HG02763 (cell line): ENCODE results near the gene ADAMTSL4.

Experiments
- ATAC-seq: cut with Tn5 transposase; IDR thresholded peaks from one replicate; pipeline ENCODE4 v1.9.1; 2021; ENCODE audit warnings: mild to moderate bottlenecking, moderate library complexity; ENCODE audit not compliant: unreplicated experiment

ADAMTSL4 gene

DNA sequence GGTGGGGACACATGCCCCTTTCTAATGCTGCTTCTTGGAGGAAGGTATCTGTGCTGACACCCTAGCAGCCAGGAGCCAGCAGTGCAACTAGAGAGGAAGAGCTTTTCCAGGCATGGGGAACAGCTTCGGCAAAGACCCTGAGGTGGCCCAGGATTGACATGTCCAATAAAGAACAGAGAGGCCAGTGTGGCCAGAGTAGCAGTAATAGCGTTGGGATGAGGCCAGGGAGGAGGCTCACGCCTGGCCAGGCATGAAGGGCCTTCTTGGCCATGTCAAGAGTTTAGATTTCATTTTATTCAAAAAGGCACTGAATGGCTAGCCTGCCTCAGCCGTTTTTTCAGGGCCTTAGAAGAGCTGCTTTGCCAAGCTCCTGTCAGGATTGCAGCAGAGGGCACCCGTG lies 16.3 kb upstream of the ADAMTSL4 start:
- ATAC-seq, result no peak

DNA sequence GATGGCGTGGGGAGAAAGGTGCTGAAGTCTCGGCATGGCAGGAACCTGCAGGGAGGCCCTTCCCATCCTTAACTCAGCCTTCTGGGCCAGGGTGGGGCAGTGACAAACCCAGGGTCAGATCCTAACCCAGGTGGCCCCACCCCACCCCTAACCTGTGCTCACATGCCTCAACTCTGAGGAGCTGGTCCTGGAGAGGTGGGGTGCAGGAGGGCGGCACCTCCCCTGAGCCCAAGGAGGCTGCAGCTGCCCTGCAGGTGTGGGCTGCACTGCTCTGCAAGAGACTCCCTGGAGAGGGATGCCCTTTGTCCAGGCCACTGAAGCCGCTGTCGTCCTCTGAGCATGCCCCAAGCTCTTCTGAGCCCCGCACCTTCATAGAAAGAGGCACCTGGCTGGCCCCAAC lies 15.2 kb upstream of the ADAMTSL4 start:
- ATAC-seq, result no peak

DNA sequence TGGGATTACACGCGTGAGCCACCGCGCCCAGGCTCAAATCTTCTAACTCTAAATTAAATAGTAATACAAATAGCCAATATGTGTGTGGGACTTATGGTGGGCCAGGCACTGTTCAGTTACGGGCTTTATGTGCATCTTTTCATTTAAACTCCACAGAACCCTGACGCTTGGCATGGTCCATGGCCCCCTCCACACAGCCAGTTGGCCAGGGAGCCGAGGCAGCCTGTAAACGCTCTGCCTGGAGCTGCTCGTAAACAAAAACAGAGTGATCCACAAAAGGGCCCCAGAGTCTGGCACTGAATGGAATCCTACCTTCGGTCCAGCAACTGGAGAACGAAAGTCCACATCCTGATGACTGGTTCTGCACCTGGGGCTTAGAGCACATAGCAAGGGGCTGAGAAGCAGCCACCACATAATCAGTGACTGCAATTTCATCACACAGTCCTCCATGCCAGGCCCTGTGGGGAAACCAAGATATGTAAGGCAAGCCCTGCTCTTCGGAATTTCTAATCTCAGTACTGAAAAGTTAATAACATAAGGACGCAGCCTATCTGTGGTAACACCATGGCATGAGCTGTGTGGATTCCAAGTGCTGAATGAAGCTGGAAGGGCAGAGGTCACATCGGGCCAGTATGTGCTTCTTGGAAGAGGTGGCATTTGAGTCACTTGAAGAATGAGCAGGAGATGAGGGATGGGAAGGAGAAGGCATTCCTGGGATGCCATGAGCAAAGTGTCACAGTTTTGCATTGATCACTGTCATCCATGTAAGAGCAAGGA lies 13.5 kb upstream of the ADAMTSL4 start:
- no peak for ATAC-seq

DNA sequence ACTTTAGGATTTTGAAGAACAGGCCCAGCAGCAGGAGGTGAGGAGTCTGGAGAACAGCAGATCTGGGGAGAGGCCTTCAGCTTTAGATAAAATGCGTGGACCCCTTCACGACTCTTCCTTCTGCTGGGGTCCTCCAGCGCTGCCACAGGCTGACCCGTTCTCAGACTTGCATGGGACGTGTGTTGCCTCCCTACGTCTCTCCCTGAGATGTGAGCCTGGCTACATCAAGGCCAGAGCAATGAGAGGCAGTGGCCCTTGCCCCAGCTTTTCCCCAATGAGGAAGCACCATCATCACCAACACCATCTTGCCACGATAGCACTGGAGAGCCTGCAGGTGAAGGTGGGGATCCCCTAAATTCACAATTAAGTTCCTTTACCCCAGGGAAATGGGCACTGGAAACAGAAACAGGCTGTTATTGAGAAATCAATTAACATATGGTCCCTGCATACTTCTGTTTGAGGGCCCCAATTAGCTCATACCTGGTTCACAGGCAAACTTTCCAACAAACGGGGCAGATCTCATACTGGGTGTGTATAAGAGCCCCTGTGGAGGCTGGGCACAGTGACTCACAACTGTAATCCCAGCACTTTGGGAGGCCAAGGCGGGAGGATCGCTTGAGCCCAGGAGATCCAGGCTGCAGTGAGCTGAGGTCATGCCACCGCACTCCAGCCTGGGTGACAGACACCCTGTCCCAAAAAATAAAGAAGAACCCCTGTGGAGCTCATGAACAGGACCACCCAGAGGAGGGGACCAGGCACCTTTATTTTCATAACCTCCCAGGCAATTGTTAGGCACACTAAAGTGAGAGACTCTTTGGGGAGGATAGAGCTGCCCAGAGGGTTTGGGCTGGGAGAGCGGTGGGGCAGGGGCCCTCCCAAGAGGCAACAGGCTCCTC lies 12.1 kb upstream of the ADAMTSL4 start:
- ATAC-seq, result no peak

DNA sequence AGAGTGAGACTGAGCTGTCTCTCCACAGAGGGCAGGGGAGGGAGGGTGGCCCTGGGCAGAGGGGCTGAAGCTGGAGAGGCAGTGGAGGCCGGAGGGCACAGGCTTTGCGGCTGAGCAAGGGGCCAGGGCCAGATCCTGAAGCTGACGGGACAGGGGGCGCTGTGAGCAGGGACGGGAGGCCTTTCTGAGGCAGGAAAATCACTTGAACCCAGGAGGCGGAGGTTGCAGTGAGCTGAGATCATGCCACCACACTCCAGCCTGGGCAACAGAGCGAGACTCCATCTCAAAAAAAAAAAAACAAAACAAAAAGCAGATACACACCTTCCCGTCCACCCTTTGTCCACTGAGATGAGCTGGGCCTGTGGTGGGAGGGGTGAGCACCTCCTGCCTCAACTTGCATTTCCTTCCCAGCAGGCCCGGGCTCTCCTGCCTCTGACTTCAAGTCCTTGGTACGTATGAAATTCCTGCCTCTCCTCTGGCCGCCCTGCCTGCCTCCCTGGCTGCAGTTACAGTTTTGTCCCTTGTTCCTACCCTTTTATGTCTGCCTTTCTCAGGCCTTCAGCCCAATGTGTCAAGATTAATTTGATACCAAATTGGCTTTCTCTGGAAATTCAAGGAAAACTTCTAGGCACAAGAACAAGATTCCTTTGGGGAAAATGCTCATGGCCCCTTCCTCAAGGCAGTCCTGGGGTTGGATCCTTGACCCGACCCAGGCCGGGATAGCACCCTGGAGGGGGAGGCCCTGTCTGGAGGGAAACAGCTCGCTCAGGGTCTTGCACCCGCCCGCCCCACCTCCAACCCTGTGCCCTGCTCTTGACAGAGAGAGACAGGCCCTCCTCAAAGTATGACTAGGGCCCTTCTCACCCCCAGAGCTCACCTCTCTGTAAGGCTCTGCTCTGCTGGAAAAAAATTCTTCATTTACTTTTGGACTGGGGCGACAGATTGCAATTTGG lies 11.2 kb upstream of the ADAMTSL4 start:
- no peak for ATAC-seq

DNA sequence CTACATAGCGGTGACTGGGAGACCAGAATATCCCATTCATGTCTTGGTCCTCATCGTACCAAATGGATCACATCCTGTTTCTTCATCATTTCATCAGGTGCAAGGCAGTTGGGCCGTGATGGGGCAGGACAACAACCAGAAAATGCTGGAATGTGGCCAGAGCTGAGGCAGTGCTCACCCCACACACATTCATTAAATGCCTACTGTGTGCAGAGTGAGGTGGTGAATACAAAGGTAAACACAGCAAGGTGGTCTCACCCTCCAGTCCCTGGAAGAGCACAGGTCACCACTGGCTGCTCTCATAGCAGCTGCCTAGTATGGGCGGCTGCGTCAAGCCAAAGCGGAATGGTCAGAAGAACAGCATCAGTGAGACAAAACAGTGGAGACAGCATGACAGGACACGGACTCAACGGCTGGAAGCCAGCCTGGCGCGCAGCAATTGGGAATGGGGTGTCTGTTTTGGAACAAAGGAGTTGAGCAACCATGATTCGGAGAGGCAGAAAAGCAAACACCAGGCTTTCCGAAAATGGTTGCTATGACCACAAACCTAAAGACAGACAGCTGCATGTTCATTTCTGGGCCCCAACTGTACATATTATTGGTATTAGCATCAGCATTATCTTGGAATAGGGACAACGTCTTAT lies 5.6 kb upstream of the ADAMTSL4 start:
- no peak for ATAC-seq

DNA sequence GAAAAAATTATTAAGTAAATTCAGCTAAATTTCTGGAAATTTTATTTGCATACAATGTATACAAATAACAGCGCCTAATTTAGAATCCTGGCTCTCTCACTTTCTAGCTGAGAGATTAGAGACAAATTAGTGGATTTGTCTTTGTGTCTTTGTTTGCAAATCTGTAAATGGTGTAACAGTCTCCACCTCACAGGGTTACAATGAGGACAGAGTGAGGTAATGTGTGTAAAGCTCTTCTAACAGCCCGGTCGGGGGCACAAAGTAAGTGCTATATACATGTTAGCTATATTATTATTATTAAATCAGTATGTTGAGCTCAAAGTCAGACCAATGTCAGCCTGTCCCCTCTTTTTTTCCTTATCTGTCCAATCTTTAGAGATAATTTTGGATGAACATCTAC lies 5.0 kb upstream of the ADAMTSL4 start:
- no peak for ATAC-seq

DNA sequence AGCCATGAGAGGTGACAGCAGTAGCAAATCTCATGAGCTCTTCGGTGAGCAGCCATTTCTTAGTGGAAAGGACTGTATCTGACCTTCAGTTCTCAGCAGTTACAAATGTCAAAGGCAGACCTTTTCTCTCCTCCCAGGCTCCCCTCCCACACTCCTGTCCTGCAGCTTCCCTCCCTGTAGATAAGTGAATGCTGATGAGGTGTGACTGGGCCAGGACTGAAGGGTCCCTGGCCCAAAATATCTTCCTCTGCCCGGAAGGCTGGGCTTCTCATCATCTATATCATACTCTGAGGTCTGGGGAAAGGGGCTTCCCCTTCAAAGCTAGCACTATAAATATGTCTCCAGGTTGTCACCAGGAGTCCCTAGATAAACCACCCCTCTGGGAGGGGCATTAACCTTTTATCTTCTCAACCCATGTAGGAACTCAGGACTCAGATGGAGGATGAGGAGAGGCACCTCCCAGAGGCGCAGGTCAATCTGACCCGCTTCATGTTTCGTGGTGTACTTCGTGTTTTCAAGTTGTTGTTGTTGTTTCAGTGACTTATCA lies 3.6 kb upstream of the ADAMTSL4 start:
- ATAC-seq, result no peak

DNA sequence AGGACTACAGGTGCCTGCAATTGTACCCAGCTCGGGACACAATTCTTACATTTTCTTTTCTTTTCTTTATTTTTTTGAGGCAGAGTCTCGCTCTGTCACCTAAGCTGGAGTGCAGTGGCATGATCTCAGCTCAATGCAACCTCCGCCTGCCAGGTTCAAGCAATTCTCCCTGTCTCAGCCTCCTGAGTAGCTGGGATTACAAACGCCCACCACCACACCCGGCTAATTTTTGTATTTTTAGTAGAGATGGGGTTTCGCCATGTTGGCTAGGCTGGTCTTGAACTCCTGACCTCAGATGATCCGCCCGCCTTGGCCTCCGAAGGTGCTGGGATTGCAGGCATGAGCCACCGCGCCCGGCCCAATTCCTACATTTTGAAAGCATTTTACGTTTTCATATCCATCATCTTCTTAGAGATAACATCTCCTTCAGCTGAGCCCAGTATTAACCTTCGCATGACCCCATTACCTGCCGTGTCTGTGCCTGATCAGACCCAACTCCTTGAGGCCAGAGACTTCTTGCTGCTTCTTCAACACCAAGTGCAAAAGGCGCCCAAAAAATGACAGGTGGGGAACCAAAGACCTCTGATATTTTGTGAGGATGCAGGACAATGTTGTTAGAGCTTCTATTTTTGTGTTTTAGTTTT lies 2.8 kb upstream of the ADAMTSL4 start:
- ATAC-seq, result no peak

DNA sequence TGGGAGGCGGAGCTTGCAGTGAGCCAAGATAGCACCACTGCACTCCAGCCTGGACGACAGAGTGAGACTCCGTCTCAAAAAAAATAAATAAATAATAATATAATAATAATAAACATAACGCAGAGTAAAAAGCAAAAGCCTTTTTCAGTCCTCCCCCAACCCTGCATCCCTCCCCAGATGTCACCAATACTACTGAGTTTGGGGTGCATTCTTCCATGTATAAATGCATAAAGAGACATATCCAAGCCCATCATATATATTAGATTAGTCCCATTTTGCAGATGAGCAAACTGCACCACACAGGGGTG lies 930 bp upstream of the ADAMTSL4 start:
- no peak for ATAC-seq

DNA sequence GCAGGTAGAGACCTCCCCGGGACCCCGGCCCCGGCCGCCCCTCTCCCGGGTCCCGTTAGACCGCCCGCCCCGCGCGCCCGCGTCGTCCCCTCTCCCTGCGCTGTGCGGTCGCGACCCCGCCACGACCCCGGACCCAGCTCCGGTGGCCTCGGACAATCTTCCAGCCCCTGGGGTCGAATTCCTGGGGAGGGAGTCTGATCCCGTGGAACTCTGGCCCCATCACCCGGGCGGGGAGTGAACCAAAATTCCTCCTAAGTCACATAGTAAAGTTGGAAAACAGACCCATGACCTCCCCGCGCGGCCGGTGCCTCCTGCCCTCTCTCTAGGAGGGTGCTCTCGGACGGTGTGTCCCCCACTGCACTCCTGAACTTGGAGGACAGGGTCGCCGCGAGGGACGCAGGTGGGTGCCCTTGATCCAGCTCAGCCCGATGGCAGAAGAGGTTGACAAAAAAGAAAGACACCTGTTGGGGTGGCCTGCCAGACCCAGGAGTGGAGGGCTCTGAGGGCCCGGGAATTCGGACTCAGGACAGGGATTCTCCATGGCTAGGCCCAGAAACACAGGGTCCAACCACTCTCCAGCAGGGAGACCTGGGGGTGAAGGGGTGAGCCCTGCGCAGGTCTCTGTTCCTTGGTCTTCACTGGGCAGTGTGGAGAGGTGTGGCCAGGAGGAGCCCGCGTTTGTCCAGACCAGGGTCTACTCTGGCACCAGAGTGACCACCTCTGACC lies 451 bp downstream of the ADAMTSL4 start:
- no peak for ATAC-seq

DNA sequence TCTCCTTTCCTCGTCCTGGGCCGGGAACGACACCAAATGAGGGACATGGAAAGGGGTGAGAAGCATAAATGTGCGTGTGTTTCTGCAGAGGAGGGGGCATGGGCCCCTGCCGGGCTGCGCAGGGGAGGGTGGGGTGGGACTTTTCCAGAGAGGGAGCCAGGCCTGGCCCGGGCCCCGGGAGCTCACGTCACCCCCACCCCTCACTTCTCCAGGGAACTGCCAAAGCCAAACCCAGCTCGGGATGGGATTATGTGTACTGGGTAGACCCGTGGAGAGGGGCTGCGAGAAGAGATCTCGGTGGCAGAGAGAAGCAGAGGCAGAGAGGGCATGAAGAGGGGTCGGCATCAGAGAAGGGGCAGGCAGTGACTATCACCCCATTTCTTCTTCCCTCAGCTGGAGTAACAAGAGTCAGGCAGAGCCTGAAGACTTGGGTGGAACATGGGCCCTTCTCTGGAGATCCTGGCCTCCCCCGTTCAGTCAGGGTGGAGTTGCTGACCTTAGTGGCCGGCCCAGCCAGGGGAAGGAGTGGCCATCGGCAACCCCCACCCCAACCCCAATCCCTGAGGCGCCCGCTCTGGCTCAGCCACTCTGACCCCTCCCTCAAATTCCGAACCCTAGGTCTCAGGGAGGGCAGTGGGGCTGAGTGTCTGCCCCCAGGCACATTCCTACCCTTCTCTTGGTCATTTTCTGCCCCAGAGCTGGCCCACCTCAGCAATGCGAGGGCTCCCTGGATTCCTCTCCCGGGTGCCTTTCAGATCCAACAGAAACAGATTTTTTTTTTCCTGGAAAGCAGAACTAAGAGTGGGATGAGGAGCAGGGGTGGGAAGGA lies 1.2 kb downstream of the ADAMTSL4 start:
- ATAC-seq, result no peak

DNA sequence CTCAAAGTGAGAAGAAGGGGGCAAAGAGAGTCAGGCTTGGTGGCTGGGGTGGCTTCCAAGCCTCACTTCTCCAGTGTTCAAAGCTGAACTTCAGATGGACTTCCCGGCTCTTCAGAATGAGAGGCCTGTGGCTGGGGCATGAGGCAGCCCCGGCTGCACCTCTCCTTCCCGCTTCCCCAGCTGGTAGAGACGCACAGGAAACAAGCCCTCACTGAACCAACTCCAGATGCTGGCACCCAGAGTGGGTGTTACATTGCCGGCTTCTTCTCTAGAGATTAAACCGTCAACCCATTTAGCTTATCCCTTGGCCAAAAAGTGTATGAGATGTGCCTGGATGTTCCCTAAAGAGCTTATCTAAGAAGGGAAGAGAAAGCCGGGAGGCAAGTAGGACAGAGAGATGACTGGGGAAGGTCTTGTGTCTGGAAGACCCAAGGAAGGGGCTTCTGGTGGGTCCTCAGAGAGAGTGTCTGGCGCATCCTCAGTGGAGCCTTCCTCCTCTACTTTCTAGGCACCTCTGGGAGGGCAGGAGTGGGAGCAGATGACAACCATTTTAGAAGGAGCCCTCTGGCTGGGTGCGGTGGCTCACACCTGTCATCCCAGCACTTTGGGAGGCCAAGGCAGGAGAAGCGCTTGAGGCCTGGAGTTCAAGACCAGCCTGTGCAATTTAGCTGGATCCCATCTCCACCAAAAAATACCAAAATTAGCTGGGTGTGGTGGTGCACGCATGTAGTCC lies 2.0 kb downstream of the ADAMTSL4 start:
- no peak for ATAC-seq

DNA sequence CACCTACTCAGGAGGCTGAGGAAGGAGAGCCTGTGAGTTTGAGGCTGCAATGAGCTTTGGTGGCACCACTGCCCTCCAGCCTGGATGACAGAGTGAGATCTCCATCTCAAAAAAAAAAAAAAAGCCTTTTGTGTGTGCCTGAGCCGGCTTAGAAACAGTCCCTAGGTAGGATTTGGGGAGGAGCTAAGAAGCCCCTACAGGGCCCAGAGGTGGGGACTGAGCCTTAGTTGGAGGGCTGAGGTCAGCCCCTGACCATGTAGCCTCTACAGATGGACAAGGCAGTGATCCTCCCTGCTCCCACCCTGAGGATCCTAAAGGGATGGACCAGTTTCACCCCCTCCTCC lies 2.5 kb downstream of the ADAMTSL4 start:
- no peak for ATAC-seq

DNA sequence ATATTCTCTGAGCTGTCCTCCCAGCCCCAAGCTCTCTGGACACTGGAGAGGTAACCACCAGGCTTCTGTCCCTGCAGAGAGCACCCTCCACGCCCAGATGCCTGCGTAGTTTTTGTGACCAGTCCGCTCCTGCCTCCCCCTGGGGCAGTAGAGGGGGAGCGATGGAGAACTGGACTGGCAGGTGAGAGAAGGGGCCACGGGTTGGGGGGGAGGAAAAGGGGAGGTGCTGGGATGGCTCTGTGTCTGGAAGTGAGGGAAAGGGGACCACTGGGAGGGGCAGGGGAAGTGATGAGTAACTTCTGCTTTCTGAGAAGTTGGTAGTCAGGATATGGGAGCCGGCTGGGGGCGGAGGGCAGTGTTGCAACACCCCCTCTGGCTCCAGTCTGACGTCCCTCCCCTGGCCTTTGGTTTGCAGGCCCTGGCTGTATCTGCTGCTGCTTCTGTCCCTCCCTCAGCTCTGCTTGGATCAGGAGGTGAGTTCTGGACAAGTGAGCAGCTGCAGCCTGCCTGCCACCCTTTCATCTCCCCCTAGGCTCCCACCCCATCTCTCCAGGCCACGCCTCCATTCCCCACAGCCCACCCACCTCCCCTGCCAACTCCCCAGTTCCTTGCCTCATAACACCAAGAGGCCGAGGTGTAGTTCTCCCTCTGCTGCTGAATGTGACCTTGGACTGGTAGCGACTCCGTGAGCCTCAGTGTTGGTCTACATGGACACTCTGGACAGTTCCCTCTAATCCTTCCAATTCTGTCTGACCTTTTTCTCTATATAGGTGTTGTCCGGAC lies 3.1 kb downstream of the ADAMTSL4 start:
- no peak for ATAC-seq

DNA sequence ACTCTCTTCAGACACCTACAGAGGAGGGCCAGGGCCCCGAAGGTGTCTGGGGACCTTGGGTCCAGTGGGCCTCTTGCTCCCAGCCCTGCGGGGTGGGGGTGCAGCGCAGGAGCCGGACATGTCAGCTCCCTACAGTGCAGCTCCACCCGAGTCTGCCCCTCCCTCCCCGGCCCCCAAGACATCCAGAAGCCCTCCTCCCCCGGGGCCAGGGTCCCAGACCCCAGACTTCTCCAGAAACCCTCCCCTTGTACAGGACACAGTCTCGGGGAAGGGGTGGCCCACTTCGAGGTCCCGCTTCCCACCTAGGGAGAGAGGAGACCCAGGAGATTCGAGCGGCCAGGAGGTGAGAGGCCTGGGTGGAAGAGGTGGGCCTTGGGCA lies 3.7 kb downstream of the ADAMTSL4 start:
- no peak for ATAC-seq

DNA sequence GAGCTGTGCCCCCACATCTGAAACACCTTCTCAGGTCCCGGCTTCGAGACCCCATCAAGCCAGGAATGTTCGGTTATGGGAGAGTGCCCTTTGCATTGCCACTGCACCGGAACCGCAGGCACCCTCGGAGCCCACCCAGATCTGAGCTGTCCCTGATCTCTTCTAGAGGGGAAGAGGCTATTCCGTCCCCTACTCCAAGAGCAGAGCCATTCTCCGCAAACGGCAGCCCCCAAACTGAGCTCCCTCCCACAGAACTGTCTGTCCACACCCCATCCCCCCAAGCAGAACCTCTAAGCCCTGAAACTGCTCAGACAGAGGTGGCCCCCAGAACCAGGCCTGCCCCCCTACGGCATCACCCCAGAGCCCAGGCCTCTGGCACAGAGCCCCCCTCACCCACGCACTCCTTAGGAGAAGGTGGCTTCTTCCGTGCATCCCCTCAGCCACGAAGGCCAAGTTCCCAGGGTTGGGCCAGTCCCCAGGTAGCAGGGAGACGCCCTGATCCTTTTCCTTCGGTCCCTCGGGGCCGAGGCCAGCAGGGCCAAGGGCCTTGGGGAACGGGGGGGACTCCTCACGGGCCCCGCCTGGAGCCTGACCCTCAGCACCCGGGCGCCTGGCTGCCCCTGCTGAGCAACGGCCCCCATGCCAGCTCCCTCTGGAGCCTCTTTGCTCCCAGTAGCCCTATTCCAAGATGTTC lies 4.3 kb downstream of the ADAMTSL4 start:
- no peak for ATAC-seq
